ENCODE data around the gene ACOT8. TPM values are rescaled to one million over a fixed set of nuclear protein-coding genes. Genes with fewer than 3 reads are reported as not detected.

ACOT8 gene
- 100 to 1,000 TPM in 1 of 9 donors, 10 to 100 TPM in 8; 34.6 to 134 (median 74.5) TPM for total RNA-seq
- polyA plus RNA-seq: 10 to 100 TPM; 33.7 to 78.8 (median 49.3) TPM
- long read RNA-seq, donor 1, transcript ACOT8-201 (6 exons, 1,168 nt): major isoform, 33 of 56 reads
- long read RNA-seq, donor 1, transcript ACOT8-203 (3 exons, 708 nt): minor isoform, 9 of 56 reads
- long read RNA-seq, donor 1, partial matches to known transcripts: 0 of 56 reads
- long read RNA-seq, donor 1, other reads (novel, unspliced or antisense): 6 of 56 reads
- long read RNA-seq, donor 2, transcript ACOT8-201 (6 exons, 1,168 nt): major isoform, 15 of 379 reads
- long read RNA-seq, donor 2, partial matches to known transcripts: 281 of 379 reads
- long read RNA-seq, donor 2, other reads (novel, unspliced or antisense): 68 of 379 reads
- long read RNA-seq, donor 3, transcript ACOT8-202 (3 exons, 814 nt): minor isoform, 5 of 24 reads
- long read RNA-seq, donor 3, transcript ACOT8-201 (6 exons, 1,168 nt): major isoform, 15 of 24 reads
- long read RNA-seq, donor 3, partial matches to known transcripts: 0 of 24 reads
- long read RNA-seq, donor 3, other reads (novel, unspliced or antisense): 0 of 24 reads
- long read RNA-seq, donor 4, transcript ACOT8-201 (6 exons, 1,168 nt): major isoform, 55 of 67 reads
- long read RNA-seq, donor 4, partial matches to known transcripts: 3 of 67 reads
- long read RNA-seq, donor 4, other reads (novel, unspliced or antisense): 2 of 67 reads
- long read RNA-seq, donor 5, transcript ACOT8-201 (6 exons, 1,168 nt): major isoform, 47 of 89 reads
- long read RNA-seq, donor 5, transcript ACOT8-204 (6 exons, 1,197 nt): minor isoform, 6 of 89 reads
- long read RNA-seq, donor 5, partial matches to known transcripts: 21 of 89 reads
- long read RNA-seq, donor 5, other reads (novel, unspliced or antisense): 5 of 89 reads
- long read RNA-seq, donor 6, transcript ACOT8-201 (6 exons, 1,168 nt): major isoform, 31 of 36 reads
- long read RNA-seq, donor 6, partial matches to known transcripts: 2 of 36 reads
- long read RNA-seq, donor 6, other reads (novel, unspliced or antisense): 0 of 36 reads
- long read RNA-seq, donor 7, transcript ACOT8-201 (6 exons, 1,168 nt): major isoform, 12 of 16 reads
- long read RNA-seq, donor 7, partial matches to known transcripts: 0 of 16 reads
- long read RNA-seq, donor 7, other reads (novel, unspliced or antisense): 0 of 16 reads
- long read RNA-seq, donor 8, transcript ACOT8-201 (6 exons, 1,168 nt): major isoform, 31 of 40 reads
- long read RNA-seq, donor 8, partial matches to known transcripts: 0 of 40 reads
- long read RNA-seq, donor 8, other reads (novel, unspliced or antisense): 0 of 40 reads
- long read RNA-seq, donor 9, transcript ACOT8-201 (6 exons, 1,168 nt): major isoform, 17 of 51 reads
- long read RNA-seq, donor 9, partial matches to known transcripts: 29 of 51 reads
- long read RNA-seq, donor 9, other reads (novel, unspliced or antisense): 0 of 51 reads
- long read RNA-seq, donor 10, transcript ACOT8-201 (6 exons, 1,168 nt): major isoform, 10 of 49 reads
- long read RNA-seq, donor 10, partial matches to known transcripts: 34 of 49 reads
- long read RNA-seq, donor 10, other reads (novel, unspliced or antisense): 0 of 49 reads

DNA sequence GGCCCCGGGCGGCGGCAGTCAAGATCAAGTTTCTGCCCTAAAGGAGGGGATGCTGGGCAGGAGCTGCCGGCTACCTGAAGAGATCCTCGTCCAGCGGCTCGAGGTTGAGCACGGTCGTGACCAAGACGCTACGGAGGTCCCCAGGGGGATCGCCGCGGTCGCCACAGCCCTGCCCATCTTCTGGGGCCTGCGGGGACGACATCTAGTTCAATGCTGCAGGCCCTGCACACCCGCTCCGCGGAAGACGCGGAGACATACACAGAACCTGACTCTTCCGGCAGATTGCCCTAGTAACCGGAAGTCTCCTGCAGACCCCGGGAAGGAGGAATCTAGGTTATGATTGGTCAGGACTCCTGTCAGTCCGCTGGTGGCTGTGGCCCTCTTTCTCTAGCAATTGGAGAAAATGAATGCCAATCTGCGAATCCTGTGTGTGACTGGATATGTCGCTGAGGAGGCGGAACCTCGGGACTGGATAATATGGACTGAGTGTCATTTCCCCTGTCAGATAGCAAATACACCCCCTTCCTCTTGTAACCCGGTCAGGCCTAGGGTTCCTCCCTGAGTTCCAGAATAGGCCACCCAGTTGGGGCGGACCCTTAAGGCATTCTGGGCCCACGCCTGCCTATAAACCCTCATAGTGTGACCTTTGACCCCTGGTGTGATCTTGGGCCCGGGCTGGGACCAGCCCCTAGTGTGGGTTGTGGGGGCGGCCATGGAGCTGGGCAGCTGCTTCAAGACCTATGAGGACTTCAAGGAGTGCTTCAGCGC is at the start of gene ACOT8, which contains the start of gene ZSWIM3:
Gene ACOT8 (minus strand): TSS at position 279 of the 768 bp plus-strand sequence. CDS start 77 bp downstream, at position 202.
Gene ZSWIM3 (plus strand): TSS at position 501 of the 768 bp plus-strand sequence. CDS start 212 bp downstream, at position 713.
- peak; percentile 96 to 100 (median 99) for DNase-seq
- Histone ChIP-seq H3K27me3 (no peaks in the 10 kb centered on the region), H3K27ac (peak within 1 kb of the TSS; percentile 53 to 91 (median 76)), H3K4me3 (peak within 1 kb of the TSS; percentile 61 to 99 (median 78)), H3K36me3 (replicated peaks in 1 of 2) (peaks cover 0 to 6% of the 10 kb centered on the region in 2 donors), H3K9me3 (replicated peaks in 1 of 3) (no peaks in the 10 kb centered on the region), H3K4me1 (replicated peaks in 1 of 2) (peaks cover 20 to 49% of the 10 kb centered on the region in 2 donors)
- intact Hi-C loops (cut with DNase I): no loop called here
- WGBS, 4 donors: 0 to 2% (median 1%) methylated on average over 26 to 36 of the region's 36 CpGs
- TF ChIP-seq POLR2A (IDR thresholded peaks at IDR 0.05): peak; percentile 28 to 78
- TF ChIP-seq, protein P1, sequence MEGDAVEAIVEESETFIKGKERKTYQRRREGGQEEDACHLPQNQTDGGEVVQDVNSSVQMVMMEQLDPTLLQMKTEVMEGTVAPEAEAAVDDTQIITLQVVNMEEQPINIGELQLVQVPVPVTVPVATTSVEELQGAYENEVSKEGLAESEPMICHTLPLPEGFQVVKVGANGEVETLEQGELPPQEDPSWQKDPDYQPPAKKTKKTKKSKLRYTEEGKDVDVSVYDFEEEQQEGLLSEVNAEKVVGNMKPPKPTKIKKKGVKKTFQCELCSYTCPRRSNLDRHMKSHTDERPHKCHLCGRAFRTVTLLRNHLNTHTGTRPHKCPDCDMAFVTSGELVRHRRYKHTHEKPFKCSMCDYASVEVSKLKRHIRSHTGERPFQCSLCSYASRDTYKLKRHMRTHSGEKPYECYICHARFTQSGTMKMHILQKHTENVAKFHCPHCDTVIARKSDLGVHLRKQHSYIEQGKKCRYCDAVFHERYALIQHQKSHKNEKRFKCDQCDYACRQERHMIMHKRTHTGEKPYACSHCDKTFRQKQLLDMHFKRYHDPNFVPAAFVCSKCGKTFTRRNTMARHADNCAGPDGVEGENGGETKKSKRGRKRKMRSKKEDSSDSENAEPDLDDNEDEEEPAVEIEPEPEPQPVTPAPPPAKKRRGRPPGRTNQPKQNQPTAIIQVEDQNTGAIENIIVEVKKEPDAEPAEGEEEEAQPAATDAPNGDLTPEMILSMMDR (IDR thresholded peaks at IDR 0.05): no peak

DNA sequence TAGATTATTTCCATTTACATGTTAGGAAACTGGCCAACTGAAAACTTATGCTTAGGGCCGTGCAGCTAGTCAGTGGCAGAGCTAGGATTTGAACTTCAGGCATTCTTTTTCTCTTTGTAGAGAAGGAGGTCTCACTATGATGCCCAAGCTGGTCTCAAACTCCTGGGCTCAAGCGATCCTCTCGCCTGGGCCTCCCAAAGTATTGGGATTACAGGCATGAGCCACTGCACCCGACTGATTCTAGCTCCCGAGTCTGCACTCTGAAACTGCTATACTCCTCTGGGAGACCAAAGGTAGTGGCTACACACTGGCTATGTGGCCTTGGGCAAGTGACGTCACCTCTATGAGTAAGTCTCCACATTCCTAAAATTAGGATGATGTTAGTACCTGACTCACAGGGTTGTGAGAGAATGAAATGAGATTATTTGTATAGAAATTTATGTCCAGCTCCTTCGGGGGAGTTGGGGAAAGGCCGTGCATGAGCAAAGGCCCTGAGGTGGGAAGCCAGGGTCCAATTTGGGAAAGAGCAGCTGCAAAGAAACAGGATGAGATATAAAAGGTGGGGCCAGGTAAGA is 48.4 kb upstream of the ACOT8 start:
- intact Hi-C loops (cut with DNase I): no loop called here
- peaks cover 0 to 74% of the 10 kb centered on the region in 2 donors for H3K36me3 ChIP-seq (replicated peaks in 1 of 2)
- peak; percentile 81 to 94 (median 91) for DNase-seq
- no peaks in the 10 kb centered on the region for H3K27me3 ChIP-seq
- no peaks in the 10 kb centered on the region for H3K9me3 ChIP-seq (replicated peaks in 1 of 3)
- no peak overlapping the region for H3K4me3 ChIP-seq
- peak; percentile 40 to 90 for TF ChIP-seq POLR2A (IDR thresholded peaks at IDR 0.05)
- TF ChIP-seq, protein P1 (IDR thresholded peaks at IDR 0.05): no peak
- H3K27ac ChIP-seq: peak overlapping the region; percentile 75 to 90 (median 87)
- H3K4me1 ChIP-seq (replicated peaks in 1 of 2): peaks cover 8 to 22% of the 10 kb centered on the region in 2 donors
- 42 to 63% (median 63%) methylated on average over 6 to 8 of the region's 8 CpGs for WGBS, 4 donors
